ENCODE measurements around the gene NFYB. TPM values are rescaled to one million over a fixed set of nuclear protein-coding genes. Genes with fewer than 3 reads are reported as not detected.

Gene NFYB
- total and polyA plus RNA-seq, 9 of the 15 experiments (the other 6 are each of a cell fraction or from before 2014, with no cell fraction given): 14.5 to 51.5 (median 32.3) TPM

DNA sequence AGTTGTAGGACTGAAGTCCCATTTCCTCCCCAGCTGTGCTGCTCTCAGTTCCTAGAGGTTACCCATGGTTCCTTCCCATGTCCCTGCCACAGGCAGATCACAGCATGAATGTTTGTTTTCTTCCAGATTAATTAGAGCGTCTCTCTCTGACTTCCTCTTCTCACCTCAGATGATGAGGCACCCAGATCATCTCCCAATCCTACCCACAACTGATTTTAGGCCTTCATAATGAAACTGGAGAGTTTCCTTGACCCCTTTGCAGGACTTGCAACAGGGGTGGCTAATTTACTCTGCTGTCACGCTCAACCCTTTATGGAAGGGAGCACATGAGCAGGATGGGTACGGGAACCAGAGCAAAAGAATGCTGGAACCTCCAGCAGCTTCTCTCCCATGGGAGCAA, 45.4 kb upstream of the NFYB start (continued):
- TF ChIP-seq, protein P1, sequence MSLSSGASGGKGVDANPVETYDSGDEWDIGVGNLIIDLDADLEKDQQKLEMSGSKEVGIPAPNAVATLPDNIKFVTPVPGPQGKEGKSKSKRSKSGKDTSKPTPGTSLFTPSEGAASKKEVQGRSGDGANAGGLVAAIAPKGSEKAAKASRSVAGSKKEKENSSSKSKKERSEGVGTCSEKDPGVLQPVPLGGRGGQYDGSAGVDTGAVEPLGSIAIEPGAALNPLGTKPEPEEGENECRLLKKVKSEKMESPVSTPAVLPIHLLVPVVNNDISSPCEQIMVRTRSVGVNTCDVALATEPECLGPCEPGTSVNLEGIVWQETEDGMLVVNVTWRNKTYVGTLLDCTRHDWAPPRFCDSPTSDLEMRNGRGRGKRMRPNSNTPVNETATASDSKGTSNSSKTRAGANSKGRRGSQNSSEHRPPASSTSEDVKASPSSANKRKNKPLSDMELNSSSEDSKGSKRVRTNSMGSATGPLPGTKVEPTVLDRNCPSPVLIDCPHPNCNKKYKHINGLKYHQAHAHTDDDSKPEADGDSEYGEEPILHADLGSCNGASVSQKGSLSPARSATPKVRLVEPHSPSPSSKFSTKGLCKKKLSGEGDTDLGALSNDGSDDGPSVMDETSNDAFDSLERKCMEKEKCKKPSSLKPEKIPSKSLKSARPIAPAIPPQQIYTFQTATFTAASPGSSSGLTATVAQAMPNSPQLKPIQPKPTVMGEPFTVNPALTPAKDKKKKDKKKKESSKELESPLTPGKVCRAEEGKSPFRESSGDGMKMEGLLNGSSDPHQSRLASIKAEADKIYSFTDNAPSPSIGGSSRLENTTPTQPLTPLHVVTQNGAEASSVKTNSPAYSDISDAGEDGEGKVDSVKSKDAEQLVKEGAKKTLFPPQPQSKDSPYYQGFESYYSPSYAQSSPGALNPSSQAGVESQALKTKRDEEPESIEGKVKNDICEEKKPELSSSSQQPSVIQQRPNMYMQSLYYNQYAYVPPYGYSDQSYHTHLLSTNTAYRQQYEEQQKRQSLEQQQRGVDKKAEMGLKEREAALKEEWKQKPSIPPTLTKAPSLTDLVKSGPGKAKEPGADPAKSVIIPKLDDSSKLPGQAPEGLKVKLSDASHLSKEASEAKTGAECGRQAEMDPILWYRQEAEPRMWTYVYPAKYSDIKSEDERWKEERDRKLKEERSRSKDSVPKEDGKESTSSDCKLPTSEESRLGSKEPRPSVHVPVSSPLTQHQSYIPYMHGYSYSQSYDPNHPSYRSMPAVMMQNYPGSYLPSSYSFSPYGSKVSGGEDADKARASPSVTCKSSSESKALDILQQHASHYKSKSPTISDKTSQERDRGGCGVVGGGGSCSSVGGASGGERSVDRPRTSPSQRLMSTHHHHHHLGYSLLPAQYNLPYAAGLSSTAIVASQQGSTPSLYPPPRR (CRISPR knock-in tag; IDR thresholded peaks at IDR 0.05; ENCODE audit: borderline replicate concordance): no peak
- no peak for TF ChIP-seq CCAR2 (IDR thresholded peaks at IDR 0.05; ENCODE audit: low read depth, low read length)

DNA sequence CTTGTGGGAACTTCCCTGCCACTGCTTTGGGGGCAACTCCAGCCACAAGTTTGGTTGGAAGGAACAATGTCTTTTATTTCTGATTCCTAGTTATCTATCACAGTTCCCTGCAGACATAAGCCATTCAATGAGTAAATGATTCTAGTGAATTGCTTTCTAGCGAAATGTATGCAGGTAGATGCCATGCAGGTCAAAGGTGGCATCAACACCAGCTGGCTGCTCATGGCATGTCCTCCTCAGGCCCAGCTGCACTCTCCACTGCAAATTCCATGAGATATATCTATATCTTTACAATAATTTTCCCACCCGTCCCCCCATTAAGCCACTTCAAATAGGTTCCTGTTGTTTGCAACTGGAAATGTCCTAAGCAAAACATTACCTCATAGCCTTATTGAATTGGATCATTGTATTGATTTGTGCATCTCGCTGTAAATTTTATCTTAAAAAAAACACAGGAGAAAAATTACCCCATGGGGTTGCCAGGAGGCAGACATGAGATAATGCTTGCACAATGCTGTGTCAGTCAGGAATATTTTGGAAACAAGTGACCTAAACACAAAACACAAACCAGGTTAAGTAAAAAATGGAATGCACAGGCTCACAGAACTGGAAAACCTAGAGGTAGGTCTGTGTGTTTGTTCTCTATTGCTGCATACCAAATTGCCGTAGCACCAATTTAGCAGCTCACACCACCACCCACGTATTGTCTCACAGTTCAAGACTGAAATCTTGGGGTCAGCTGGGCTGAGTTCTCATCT, 44.8 kb upstream of the NFYB start:
- H2AFZ ChIP-seq (ENCODE audit: low read depth, low read length): no peak overlapping the region
- no peaks in the 10 kb centered on the region for H3K36me3 ChIP-seq (ENCODE audit: control insufficient read depth, insufficient read depth, low read length)
- DNase-seq (ENCODE audit: extremely low read depth in 1 of 4, low spot score in 3 of 4) (no peak), ATAC-seq (no peak), FAIRE-seq (no peak)
- BruUV-seq (replicated peaks): no TSS peak
- H3K27me3 ChIP-seq (ENCODE audit: control insufficient read depth in 2 of 2, insufficient read depth in 2 of 2, low read length in 2 of 2): no peaks in the 10 kb centered on the region
- H3K79me2 ChIP-seq (ENCODE audit: control insufficient read depth, insufficient read depth, low read length): no peaks in the 10 kb centered on the region
- ChIA-PET CTCF (ENCODE audit: low intra/inter-chr PET ratio) (no interaction called here), POLR2A (no interaction called here)
- no peak overlapping the region for H3K4me3 ChIP-seq
- 23% methylated on average over 5 of the region's 5 CpGs for WGBS (ENCODE audit: insufficient coverage, low coverage, missing lambda C conversion rate)
- intact Hi-C loops (cut with micrococcal nuclease): no loop called here
- H3K9me1 ChIP-seq (ENCODE audit: control insufficient read depth, insufficient read depth, low read length): no peaks in the 10 kb centered on the region
- no peaks in the 10 kb centered on the region for H4K20me1 ChIP-seq (replicated peaks; ENCODE audit: control insufficient read depth, insufficient read depth, low read length)
- H3K4me1 ChIP-seq (replicated peaks in 1 of 2; ENCODE audit: control insufficient read depth in 2 of 2, insufficient read depth in 2 of 2, low read length in 2 of 2): peaks cover 5% of the 10 kb centered on the region in 2 experiments; a peak in 3 of 5 replicates
- H3K9ac ChIP-seq (ENCODE audit: insufficient read depth in 1 of 2, low read depth in 2 of 2, low read length in 2 of 2): no peak overlapping the region
- TF ChIP-seq CEBPB (tag; IDR thresholded peaks at IDR 0.05) (peak; percentile 40), ZFPM2 (CRISPR knock-in tag; IDR thresholded peaks at IDR 0.05) (no peak)
- in situ Hi-C loops (cut with MboI): no loop called here
- no peak overlapping the region for H3K4me2 ChIP-seq (ENCODE audit: insufficient read depth, low read length)
- H3K27ac ChIP-seq (ENCODE audit: extremely low read depth, low read depth, low read length): no peak overlapping the region
- H3K9me3 ChIP-seq (replicated peaks; ENCODE audit: control insufficient read depth, insufficient read depth, low read depth, low read length): no peaks in the 10 kb centered on the region; the same call in 1 of the 2 replicates

Data from K562 (cell line).